IMR-90 (cell line): ENCODE results near the gene LTBP4. TPM values are rescaled to one million over a fixed set of nuclear protein-coding genes. Genes with fewer than 3 reads are reported as not detected.

Experiments
- ATAC-seq: fragments of 200-7000 bp; cut with Tn5 transposase; 2 replicates; pipeline ENCODE4 v1.9.1; 2020; ENCODE audit warnings: low read depth, mild to moderate bottlenecking, moderate library complexity
- BruUV-seq: library from RNA; stranded (reverse); fragments of 400-500 nt; replicated peaks from 2 replicates; lab custom pipeline; 2021; lab: Mats Ljungman, UMichigan
- CTCF ChIA-PET: fragments of 300-600 bp; formaldehyde crosslinking; extraction: SDS; loops from one replicate; lab custom pipeline; 2021; ENCODE audit warnings: antibody characterized with exemption; lab: Yijun Ruan, JAX
- POLR2A ChIA-PET: fragments of 300-600 bp; sonication (Branson Sonifier 250); formaldehyde crosslinking; loops from one replicate; lab custom pipeline; 2022; ENCODE audit warnings: antibody characterized with exemption; ENCODE audit not compliant: unreplicated experiment; lab: Charles Lee
- DNase-seq: peaks from one replicate; pipeline ENCODE4 v3.0.0; 2013
- H2AFZ ChIP-seq: replicated peaks from 2 replicates; pipeline ENCODE3; 2013; ENCODE audit warnings: low read length, mild to moderate bottlenecking; ENCODE audit not compliant: poor library complexity
- H2AK5ac ChIP-seq: 2 replicates; pipeline ENCODE4 v1.6.1; 2013; ENCODE audit warnings: low read depth, low read length, inconsistent platforms
- H2AK9ac ChIP-seq: replicated peaks from 2 replicates; pipeline ENCODE3; 2013; ENCODE audit warnings: mild to moderate bottlenecking, low read depth, low read length, moderate library complexity; ENCODE audit not compliant: poor library complexity
- H2BK120ac ChIP-seq: 2 replicates; pipeline ENCODE4 v1.6.1; 2013; ENCODE audit warnings: low read depth, low read length, inconsistent platforms
- H2BK15ac ChIP-seq: 3 replicates; pipeline ENCODE4 v1.6.1; 2013; ENCODE audit warnings: low read depth, low read length, inconsistent platforms
- H2BK20ac ChIP-seq: 2 replicates; pipeline ENCODE4 v1.6.1; 2013; ENCODE audit warnings: low read depth, mild to moderate bottlenecking, inconsistent platforms, low read length, moderate library complexity
- H2BK5ac ChIP-seq: 2 replicates; pipeline ENCODE4 v1.6.1; 2013; ENCODE audit warnings: mild to moderate bottlenecking, low read depth, low read length, inconsistent platforms; ENCODE audit not compliant: poor library complexity, severe bottlenecking
- H3K14ac ChIP-seq: replicated peaks from 2 replicates; pipeline ENCODE4 v1.6.1; 2013; ENCODE audit warnings: low read depth, low read length, inconsistent platforms
- H3K18ac ChIP-seq: 2 replicates; pipeline ENCODE4 v1.6.1; 2013; ENCODE audit warnings: low read depth, low read length, control low read depth
- H3K23ac ChIP-seq: 2 replicates; pipeline ENCODE4 v1.6.1; 2013; ENCODE audit warnings: low read depth, low read length, inconsistent platforms
- H3K27ac ChIP-seq: 2 replicates; pipeline ENCODE4 v1.5.1; 2013; ENCODE audit warnings: mild to moderate bottlenecking, control low read depth, low read length; ENCODE audit not compliant: insufficient read depth
- H3K27me3 ChIP-seq: 2 replicates; pipeline ENCODE4 v1.6.1; 2013; ENCODE audit warnings: low read length; ENCODE audit not compliant: control insufficient read depth, insufficient read depth
- H3K36me3 ChIP-seq: 2 replicates; pipeline ENCODE4 v1.6.1; 2013; ENCODE audit warnings: low read length, mixed read lengths; ENCODE audit not compliant: control insufficient read depth, insufficient read depth
- H3K4ac ChIP-seq: 2 replicates; pipeline ENCODE4 v1.6.1; 2013; ENCODE audit warnings: low read depth, low read length, inconsistent platforms
- H3K4me1 ChIP-seq: 2 replicates; pipeline ENCODE4 v1.6.1; 2013; ENCODE audit warnings: low read length, mixed read lengths; ENCODE audit not compliant: control insufficient read depth, insufficient read depth
- H3K4me2 ChIP-seq: 2 replicates; pipeline ENCODE4 v1.6.1; 2013; ENCODE audit warnings: low read depth, mild to moderate bottlenecking, control low read depth, low read length, moderate library complexity
- H3K4me3 ChIP-seq: 2 replicates; pipeline ENCODE4 v1.5.1; 2013; ENCODE audit warnings: low read depth, mild to moderate bottlenecking, control low read depth, low read length, moderate library complexity; ENCODE audit not compliant: insufficient read depth
- H3K56ac ChIP-seq: 2 replicates; pipeline ENCODE4 v1.6.1; 2013; ENCODE audit warnings: low read length, inconsistent platforms; ENCODE audit not compliant: insufficient read depth; ENCODE audit errors: extremely low read depth
- H3K79me1 ChIP-seq, 2 experiments: 2 replicates each; pipeline ENCODE4 v1.6.1; 2013; ENCODE audit warnings: low read length in 2 of 2, inconsistent platforms in 1 of 2, low read depth in 1 of 2
- H3K9ac ChIP-seq: 2 replicates; pipeline ENCODE4 v1.6.1; 2013; ENCODE audit warnings: low read depth, low read length, control low read depth
- H3K9me1 ChIP-seq: 2 replicates; pipeline ENCODE4 v1.6.1; 2013; ENCODE audit warnings: low read length, inconsistent platforms; ENCODE audit not compliant: insufficient read depth
- H3K9me3 ChIP-seq: 2 replicates; pipeline ENCODE4 v1.6.1; 2013; ENCODE audit warnings: low read length; ENCODE audit not compliant: control insufficient read depth, insufficient read depth
- H4K20me1 ChIP-seq: 2 replicates; pipeline ENCODE4 v1.6.1; 2013; ENCODE audit warnings: low read length, inconsistent platforms; ENCODE audit not compliant: insufficient read depth
- H4K5ac ChIP-seq: 2 replicates; pipeline ENCODE4 v1.6.1; 2013; ENCODE audit warnings: mild to moderate bottlenecking, low read depth, low read length, control low read depth
- H4K8ac ChIP-seq, 2 experiments: 2 replicates each; pipeline ENCODE4 v1.6.1; 2013; ENCODE audit warnings: low read depth in 2 of 2, low read length in 2 of 2, control low read depth in 1 of 2, inconsistent platforms in 1 of 2
- H4K91ac ChIP-seq: 2 replicates; pipeline ENCODE4 v1.6.1; 2013; ENCODE audit warnings: low read depth, low read length, inconsistent platforms; ENCODE audit not compliant: insufficient read depth
- MAZ ChIP-seq: IDR thresholded peaks from 2 replicates; pipeline ENCODE4 v1.6.1; 2012; ENCODE audit warnings: low read depth, mild to moderate bottlenecking, low read length, improper control_type of control experiment, moderate library complexity, borderline replicate concordance
- NFE2L2 ChIP-seq: fragments of 150-350 bp; IDR thresholded peaks from 2 replicates; pipeline ENCODE4 v1.6.1; 2016; ENCODE audit warnings: low read depth, mild to moderate bottlenecking, low read length
- RAD21 ChIP-seq: IDR thresholded peaks from 2 replicates; pipeline ENCODE4 v1.6.1; 2012; ENCODE audit warnings: low read length, improper control_type of control experiment
- RFX5 ChIP-seq: IDR thresholded peaks from 2 replicates; pipeline ENCODE4 v1.8.0; 2012; ENCODE audit warnings: low read depth, mild to moderate bottlenecking, low read length, moderate library complexity
- WGBS, 2 experiments: methylation state at CpG; one replicate each; pipeline versions ENCODE4 v1.1.5 to v1.1.7; 2013; ENCODE audit warnings: missing lambda C conversion rate in 2 of 2; ENCODE audit not compliant: insufficient read length in 1 of 2; ENCODE audit errors: extremely low coverage in 2 of 2; 5-methylcytosine and 5-hydroxymethylcytosine counted together
- dilution Hi-C: fragments of 300-500 bp; cut with HindIII; formaldehyde crosslinking; loops from one replicate; pipeline ENCODE4 v1.14.3; 2018; ENCODE audit warnings: low sequenced_read_pairs; ENCODE audit not compliant: unreplicated experiment
- in situ Hi-C: fragments of 300-500 bp; cut with MboI; formaldehyde crosslinking; loops from 3 replicates; pipeline ENCODE4 v1.14.3; 2019; ENCODE audit warnings: low sequenced_read_pairs, inconsistent platforms, mixed read lengths
- intact Hi-C: fragments of 100-400 bp; cut with micrococcal nuclease; formaldehyde crosslinking; loops from 2 replicates; pipeline ENCODE4 v1.10.0; 2022
- polyA plus RNA-seq, 3 experiments: library from polyadenylated mRNA; depleted of rRNA; stranded (reverse); fragments of >200 nt; gene quantifications; 2 replicates each; pipeline ENCODE4 v1.2.3, GENCODE V29; 2012; ENCODE audit warnings: low replicate concordance in 1 of 3
- total RNA-seq: library from RNA; depleted of rRNA; stranded (reverse); fragments of >200 nt; gene quantifications from 2 replicates; pipeline ENCODE4 v1.2.3, GENCODE V29; 2012

LTBP4 gene
- total and polyA plus RNA-seq, 2 of the 4 experiments (the other 2 are of a cell fraction) = 14.7 to 70.3 TPM

DNA sequence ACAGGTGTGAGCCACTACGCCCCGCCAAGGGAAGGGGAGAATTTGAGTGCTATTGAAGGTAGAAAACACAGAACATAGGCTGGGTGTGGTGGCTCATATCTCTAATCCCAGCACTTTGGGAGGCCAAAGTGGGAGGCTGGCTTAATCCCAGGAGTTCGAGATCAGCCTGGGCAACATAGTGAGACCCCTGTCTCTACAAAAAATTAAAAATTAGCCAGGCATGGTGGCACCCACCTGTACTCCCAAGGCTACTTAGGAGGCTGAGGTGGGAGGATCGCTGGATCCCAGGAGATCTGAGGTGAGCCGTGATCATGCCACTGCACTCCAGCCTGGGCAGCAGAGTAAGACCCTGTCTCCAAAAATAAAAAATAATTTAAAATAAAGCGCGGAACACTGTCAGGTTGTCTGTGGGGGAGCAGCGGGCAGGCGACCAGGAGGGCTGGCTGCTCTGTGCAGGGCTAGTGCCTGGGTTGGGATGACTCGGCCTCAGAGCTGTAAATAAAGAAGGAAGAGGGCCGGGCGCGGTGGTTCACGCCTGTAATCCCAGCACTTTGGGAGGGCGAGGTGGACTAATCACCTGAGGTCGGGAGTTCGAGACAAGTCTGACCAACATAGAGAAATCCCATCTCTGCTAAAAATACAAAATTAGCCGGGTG is 41.0 kb downstream of the LTBP4 start:
- no peak overlapping the region for H3K14ac ChIP-seq
- POLR2A ChIA-PET = no interaction called here
- H3K27me3 ChIP-seq = no peaks in the 10 kb centered on the region
- no peak overlapping the region for H3K56ac ChIP-seq
- intact Hi-C loops = no loop called here
- ATAC-seq (no peak), DNase-seq (no peak)
- no peak overlapping the region; the same call in none of the 2 replicates for H2BK20ac ChIP-seq
- no peaks in the 10 kb centered on the region for H4K20me1 ChIP-seq
- H2AFZ ChIP-seq = no peak overlapping the region
- TF ChIP-seq MAZ (no peak), NFE2L2 (no peak), RAD21 (no peak), RFX5 (no peak)
- no peak overlapping the region for H3K23ac ChIP-seq
- in situ Hi-C loops = no loop called here
- H3K4me1 ChIP-seq = peaks cover 21% of the 10 kb centered on the region
- peak overlapping the region; percentile 82; the same call in 1 of the 2 replicates for H3K27ac ChIP-seq
- H3K9me3 ChIP-seq = no peaks in the 10 kb centered on the region
- no peaks in the 10 kb centered on the region for H3K79me1 ChIP-seq
- WGBS, 2 experiments = 92% methylated on average over 2 of the region's 18 CpGs; no CpG with 5 or more reads in 1 of the 2 experiments
- H2AK9ac ChIP-seq = no peak overlapping the region
- H3K4me3 ChIP-seq = no peak overlapping the region
- no peak overlapping the region; the same call in 1 of the 2 replicates for H4K5ac ChIP-seq
- no peak overlapping the region for H2BK15ac ChIP-seq
- peaks cover 5% of the 10 kb centered on the region for H3K9me1 ChIP-seq
- H2BK5ac ChIP-seq = no peak overlapping the region
- H3K4me2 ChIP-seq = no peak overlapping the region
- peak overlapping the region; percentile 62 for H4K91ac ChIP-seq
- no TSS peak for BruUV-seq
- dilution Hi-C loops = no loop called here
- peak overlapping the region; percentile 95 for H3K4ac ChIP-seq
- no peaks in the 10 kb centered on the region for H3K36me3 ChIP-seq
- H3K18ac ChIP-seq = no peak overlapping the region; the same call in 1 of the 2 replicates
- peak overlapping the region; percentile 69 for H2AK5ac ChIP-seq
- CTCF ChIA-PET = no interaction called here
- peak overlapping the region; percentile 91 for H2BK120ac ChIP-seq
- H3K9ac ChIP-seq = no peak overlapping the region
- 0 out of 4 replicates have a peak overlapping the region, but pooled peaks of 1 of the 2 experiments have one; percentile 15 for H4K8ac ChIP-seq
